NCI-H1436 (cell line): Measurements from ENCODE around the gene CRYL1.

ENCODE experiments used
- DNase-seq: peaks from one replicate; lab custom pipeline; 2025; lab: John Stamatoyannopoulos, UW

The CRYL1 gene

GRCh38 chr13:20525601-20526544 is at the start of gene CRYL1:
CRYL1 (minus strand) TSS chr13:20525857; CDS start chr13:20525794, 63 bp downstream.
- no peak for DNase-seq

DNA sequence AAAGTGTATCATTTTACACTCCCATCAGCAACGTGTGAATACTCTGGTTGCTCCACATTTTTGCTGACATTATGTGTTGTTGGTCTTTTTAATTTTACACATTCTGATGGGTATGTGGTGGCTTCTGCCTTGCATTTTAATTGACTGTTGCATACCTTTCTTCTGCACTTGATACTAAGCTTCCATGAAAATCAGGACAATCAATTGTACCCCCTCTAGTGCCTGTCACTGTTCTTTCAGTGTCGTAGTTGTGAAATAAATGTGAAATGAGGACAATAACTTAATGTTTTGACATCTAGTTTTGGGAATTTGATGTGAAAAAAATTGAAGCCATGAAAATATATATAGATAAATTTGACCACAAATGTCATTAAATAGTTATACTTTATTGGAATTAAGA is 48.0 kb upstream of the CRYL1 start:
- no peak for DNase-seq

- no peak for DNase-seq
These were observed 47.5 kb upstream of the CRYL1 start for GRCh38 chr13:20573186-20573585.

DNA sequence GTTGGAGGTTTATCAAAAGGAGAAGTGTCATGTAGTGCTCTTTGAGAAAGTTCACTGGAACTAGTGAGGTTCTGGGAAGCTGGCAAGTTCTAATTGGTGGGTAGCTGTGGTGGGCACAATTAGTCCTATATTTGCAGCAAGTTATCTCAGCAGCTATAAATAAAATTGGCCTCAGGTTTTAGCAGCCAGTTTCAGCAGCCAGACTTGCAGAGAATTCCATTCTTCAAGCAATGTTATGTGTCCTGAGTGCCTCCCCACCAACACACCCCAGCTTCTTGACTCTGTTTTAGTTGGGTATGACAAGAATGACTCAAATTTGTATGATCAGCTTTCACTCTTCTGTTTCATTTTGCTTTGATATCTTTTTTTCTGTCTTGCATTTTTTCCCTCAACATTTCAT is 46.0 kb upstream of the CRYL1 start:
- no peak for DNase-seq

- DNase-seq = no peak
These were observed 44.9 kb upstream of the CRYL1 start for GRCh38 chr13:20570517-20570916.

GRCh38 chr13:20567881-20568528 is 42.3 kb upstream of the CRYL1 start:
- no peak for DNase-seq

- DNase-seq = peak; percentile 67
These were observed 41.5 kb upstream of the CRYL1 start, which contains the start of gene IFT88 for GRCh38 chr13:20566898-20567874. IFT88 (plus strand) TSS chr13:20567157; CDS start chr13:20574386, 7,229 bp downstream.

DNA sequence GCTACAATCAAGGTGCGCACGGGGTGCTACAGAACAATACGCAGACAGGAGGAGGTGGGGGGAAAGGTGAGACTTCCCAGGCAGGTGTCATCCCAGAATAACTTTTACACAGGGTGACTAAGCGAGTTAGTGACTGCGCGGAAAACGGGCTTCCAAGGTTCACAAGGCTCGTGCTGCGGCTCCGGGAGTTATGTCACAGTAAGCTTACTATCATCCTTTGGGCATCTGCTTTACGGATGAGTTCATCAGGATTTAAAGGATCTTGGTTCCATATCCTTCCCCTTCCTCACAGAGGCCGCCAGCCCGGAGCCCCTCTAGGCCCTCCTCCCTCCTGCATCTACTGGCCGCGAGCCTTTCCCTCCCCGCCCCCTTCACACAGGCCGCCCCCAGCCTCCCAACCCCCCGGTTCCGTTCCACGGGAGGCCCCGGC is 40.8 kb upstream of the CRYL1 start:
- peak; percentile 9 for DNase-seq

- no peak for DNase-seq
These were observed 39.6 kb upstream of the CRYL1 start for GRCh38 chr13:20565115-20565736.

DNA sequence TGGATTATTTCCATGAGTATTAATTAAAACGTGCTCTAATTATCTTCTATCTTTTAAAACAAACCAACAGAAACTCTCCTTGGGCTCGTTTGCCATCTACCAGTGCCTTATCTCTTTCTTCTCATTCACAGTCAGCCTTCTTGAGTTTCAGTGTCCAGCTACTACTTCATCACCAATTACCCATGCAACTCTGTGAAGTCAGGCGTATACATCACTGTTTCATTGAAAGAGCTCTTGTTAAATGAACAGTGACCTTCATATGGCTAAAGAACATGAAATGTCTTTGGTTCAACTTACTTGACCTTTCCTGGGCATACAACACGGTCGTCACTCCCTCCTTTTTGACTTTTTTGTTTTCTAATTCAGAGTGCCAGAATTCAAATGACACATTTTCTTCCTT is 36.1 kb upstream of the CRYL1 start:
- no peak for DNase-seq

GRCh38 chr13:20559659-20560356 is 34.2 kb upstream of the CRYL1 start:
- no peak for DNase-seq

- no peak for DNase-seq
These were observed 33.3 kb upstream of the CRYL1 start for GRCh38 chr13:20558982-20559381.

DNA sequence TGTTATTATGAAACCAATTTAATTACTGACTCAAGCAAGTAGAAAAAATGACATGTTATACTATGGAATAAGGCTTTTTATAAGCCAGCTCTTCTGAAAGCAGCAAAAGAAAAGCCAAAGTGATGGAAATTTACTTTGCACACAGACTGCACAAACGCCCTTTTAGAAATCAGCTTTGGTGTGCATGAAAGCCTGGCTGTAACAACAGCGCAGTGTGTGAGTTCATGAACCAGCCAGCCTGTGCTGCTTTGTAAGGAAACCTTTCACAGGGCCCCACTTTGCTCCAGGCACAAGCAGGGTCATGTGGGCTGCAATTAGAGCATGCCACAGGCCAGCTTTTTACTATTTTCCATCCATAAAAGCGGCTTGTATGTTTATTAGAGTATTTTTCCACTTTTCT is 27.7 kb upstream of the CRYL1 start:
- DNase-seq = no peak

- no peak for DNase-seq
These were observed 25.1 kb upstream of the CRYL1 start for GRCh38 chr13:20550799-20551198.

- DNase-seq = no peak
These were observed 21.8 kb upstream of the CRYL1 start for GRCh38 chr13:20547479-20547908.

- no peak for DNase-seq
These were observed 20.9 kb upstream of the CRYL1 start for GRCh38 chr13:20546556-20546955.

DNA sequence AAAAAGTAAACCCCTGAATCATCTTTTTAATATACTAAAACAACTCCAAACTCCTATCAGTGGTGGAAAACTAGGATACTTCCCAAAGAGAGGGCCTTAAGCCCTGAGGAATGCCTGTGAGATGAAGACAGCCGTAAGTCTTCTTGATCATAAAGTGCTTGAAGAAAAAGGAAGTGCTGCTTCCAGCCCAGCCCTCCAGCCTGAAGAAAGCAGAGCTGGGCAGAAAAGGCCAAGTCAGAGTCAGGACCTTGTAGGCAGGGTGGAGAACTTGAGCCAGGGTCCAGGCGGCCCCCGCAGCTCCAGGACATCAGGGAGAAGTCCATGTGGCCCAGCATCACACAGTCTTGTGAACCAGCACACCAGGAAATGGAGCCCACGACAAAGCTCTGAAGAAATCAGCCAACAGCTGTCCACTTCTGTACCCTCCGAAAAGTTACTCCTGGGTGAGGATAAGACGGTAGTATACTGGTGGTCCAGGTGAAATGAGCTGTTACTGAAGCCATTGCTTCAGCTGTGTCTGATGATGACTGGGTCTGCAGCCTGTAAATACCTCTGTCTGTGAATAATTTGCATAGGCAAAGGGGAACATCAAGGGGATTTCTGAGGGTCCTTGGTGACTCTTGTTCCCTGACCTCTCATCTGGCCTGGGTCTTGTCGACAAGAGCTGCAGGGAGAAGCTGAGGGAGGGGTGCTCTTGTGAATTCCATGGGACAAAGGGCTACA is 18.7 kb upstream of the CRYL1 start:
- DNase-seq = no peak

GRCh38 chr13:20536992-20537391 is 11.3 kb upstream of the CRYL1 start:
- DNase-seq = no peak

DNA sequence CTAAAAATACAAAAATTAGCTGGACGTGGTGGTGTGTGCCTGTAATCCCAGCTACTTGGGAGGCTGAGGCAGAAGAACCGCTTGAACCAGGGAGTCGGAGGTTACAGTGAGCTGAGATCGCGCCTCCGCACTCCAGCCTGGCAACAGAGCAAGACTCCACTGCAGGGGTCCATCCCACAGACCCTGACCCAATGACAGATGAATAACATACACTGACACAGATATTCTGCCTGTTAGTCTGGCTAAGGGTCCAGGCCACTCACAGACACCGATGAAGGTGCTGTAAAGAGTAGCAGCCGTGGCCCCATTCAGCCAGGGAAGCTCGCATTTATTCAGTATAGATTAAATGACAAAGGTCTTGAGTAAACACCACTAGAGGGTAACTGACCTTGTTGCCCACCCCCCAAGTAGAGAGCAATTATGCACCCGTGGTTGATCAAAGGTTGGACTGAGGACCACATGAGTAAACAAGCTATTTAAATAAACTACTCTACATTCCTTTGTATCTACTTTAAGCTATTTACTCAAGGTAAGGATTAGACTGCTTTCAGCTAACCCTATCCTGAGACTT is 8.5 kb upstream of the CRYL1 start:
- DNase-seq = no peak

DNA sequence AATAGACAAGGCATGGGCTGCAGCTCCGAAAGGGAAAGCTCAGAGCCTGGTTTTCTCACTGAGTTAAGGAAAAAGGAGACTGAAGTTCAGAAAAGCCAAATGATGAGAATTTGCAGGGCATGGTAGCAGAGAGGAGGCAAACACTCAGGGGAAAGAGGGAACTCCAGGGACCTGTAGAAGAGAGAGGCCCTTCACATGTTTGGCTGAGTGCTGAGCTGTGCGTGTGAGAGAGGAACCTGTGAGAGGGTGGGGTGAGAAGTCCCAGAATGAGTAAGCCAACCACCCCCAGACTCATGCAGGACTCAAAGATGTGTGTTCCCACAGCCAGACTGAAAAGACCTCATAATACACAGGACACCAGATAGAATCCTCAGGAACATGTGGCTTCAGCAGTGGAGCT is 2.8 kb upstream of the CRYL1 start:
- no peak for DNase-seq
